ENCODE results near the gene AFAP1.

The AFAP1 gene

GRCh38 chr4:7839856-7840255 is 99.8 kb downstream of the AFAP1 start:
- no peak for DNase-seq

DNA sequence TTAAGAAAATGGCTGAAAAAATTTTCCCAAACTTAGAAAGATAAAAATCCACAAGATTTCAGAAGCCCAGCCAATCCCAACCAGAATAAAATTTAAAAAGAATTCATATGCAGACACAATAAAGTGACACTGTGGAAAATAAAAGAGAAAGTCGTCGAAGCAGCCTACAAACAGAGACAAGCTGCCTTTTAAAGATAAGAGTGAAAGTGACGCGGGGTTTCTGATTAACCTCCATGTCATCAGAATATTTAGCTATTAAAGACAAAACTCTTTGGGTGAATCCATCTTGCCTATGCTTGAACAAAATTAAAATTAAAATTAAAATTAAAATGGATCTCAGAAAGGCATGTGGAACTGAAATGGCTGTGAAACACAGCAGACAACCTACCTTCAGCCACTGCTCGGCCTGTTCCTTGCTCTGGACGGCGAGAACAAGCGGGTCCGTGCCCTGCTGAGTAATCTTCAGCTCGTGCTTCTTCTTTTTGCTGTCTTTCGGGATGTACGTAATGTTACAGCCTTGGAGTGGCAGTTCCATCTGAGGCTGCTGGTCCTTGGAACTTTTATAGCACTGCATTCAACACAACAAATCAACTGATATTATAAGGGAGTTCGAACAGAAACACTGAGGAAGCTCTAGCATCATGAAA is 101.4 kb downstream of the AFAP1 start:
- DNase-seq, result no peak

GRCh38 chr4:7837597-7838135 is 102.0 kb downstream of the AFAP1 start:
- DNase-seq, result no peak

GRCh38 chr4:7831858-7832730 is 107.6 kb downstream of the AFAP1 start:
- DNase-seq, result no peak

- DNase-seq, result no peak
Measured at GRCh38 chr4:7831330-7831729, 108.3 kb downstream of the AFAP1 start.

- DNase-seq, result no peak
Measured at GRCh38 chr4:7830747-7831146, 108.9 kb downstream of the AFAP1 start.

- DNase-seq, result no peak
Measured at GRCh38 chr4:7829652-7830580, 109.7 kb downstream of the AFAP1 start.

DNA sequence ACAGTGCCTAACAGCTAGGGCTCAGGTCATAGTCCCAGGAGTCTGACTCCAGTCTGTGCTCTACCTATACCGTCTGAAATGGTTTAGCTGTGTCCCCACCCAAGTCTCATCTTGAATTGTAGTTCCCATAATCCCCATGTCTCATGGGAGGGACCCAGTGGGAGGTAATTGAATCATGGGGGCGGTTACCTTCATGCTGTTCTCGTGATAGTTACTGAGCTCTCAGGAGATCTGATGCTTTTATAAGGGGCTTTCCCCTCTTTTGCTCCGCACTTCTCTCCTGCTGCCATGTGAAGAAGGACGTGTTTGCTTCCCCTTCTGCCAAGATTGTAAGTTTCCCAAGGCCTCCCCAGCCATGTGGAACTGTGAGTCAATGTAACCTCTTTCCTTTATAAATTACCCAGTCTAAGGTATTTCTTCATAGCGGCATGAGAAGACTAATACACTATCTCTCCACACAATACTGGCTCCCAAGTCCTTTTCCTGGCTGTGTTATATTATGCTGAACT is 110.8 kb downstream of the AFAP1 start:
- DNase-seq, result peak; percentile 24 to 67

- DNase-seq, result peak; percentile 78 to 92
Measured at GRCh38 chr4:7828011-7828720, 111.5 kb downstream of the AFAP1 start.

GRCh38 chr4:7827566-7827965 is 112.1 kb downstream of the AFAP1 start:
- DNase-seq, result no peak

DNA sequence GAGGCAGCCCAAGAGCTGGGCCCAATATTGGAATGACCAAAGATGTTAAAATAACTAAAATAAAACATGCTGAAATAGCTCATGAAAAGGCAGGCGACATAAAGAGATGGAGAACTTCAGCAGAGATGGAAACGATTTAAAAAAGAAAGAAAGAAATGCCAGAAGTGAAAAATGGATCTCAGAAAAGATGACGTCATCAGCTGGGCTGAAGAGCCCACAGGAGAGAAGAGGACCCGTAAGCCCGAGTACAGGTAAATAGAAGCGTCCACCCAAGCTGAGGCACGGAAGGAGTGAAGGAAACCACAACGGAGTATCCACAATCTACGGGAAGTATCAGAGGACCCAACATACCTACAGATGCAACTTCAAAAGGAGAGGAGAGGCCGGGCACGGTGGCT is 112.8 kb downstream of the AFAP1 start:
- DNase-seq, result no peak

DNA sequence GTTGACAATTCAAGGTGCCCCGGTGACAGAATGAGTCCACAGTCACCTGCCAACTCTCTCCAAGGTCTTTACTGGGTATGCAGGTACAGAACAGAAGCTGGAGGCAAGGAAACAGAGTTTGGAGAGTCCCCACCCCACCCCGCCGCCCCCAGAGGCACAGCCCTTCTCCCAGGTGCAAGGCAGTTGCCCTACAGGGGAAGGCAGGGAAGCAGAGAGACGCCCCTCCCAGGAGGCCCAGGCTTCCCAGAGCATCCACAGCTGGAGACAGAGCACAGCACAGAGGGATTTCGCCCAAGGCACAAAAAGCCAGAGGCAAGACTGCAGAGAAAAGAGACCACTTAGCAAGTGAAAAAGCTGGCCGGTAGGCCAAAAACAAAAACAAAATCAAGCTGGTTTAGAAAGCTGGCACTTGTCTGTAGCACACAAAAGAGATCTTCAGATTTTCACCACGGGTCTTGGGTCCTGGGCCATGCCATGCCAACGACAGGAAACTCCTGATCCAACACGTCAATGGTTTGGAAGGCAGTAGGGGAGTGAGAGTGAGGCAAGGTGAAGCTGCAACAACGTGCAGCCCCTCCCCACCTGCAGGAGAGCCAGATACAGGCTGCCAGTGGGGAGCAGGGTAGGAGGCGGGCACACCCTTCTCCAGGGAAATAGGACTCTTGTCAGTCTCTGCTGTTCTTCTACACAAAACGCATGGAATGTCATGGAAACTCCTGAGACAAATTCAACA is 113.3 kb downstream of the AFAP1 start:
- no peak for DNase-seq

DNA sequence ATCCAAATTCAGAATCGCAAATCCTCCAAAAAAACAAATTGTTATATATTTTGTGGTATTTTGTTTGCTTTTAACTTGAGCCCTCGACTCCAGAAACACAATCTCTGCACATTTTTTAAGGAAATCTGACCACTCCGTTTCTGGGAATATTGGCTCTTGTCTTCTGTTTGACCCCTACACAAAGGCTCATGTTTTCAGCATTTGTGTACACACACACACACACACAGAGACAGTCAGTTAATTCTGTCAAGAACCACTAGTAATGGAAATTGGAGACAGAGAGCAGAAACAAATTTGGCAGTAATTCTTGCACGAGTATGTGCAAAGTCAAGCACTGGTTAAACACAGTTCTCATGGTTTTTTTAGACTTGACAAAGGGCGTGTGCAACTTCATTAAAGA is 115.4 kb downstream of the AFAP1 start:
- no peak for DNase-seq

DNA sequence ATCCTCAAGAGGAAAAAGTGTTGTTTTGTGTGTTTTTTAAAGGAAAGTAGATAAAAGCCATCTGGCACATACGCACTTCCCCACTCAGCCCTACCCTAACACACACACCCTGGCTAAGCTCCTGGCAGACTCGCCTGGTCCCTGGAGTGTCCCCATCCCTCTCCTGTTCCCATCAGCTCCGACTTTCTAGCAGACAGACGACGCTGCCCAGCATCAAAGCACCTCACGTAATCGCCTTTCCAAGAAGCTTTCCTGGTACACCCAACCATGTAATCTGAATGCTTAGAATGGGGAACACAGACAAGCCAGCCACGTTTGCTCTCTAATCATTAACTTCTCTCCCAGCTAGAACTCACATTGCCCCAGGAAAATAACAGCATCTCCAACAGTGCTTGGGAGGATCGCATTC is 116.2 kb downstream of the AFAP1 start:
- DNase-seq, result no peak

- DNase-seq, result no peak
Measured at GRCh38 chr4:7822877-7823276, 116.8 kb downstream of the AFAP1 start.

GRCh38 chr4:7822137-7822505 is 117.5 kb downstream of the AFAP1 start:
- DNase-seq, result no peak

DNA sequence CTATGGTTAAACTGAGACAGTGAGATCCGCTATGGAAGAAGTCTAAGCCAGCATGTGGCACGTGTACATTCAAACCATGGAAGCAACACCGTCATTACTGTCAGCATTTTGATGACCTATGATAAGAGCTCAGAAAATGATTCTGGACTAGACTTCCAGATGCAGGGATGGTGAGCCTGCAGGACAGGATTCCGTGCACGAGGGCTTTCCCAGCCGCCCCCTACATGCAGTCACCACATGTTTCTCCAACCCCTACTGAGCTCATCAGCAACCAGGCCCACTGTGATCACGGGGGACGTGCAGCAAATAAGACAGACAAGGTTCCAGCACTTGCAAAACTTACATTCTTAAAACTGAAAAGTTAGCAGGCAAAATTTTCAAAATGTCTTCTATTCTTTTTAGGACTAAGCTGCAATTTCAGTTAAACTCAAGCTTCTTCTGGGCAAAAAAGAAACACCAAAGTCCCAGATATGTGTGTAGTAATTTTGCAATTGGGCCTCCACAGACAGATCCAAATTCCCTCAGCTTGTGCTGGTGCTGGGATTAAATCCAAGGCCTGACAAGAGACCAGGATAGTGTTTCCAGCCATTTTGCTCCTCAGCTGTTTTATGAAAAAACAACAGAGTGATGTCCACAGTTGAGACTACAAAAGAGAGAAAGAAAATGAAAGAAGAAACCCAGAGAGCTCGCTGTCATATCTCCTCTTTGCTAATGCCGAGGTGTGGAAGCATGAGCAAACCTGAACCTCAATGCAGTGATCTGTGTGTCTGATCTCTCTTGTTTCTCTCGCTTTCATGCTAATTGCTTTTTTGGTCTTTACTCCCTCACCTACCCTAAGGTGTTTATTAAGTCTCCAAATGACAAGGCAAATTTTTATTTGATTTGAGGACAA is 118.2 kb downstream of the AFAP1 start:
- DNase-seq, result no peak

GRCh38 chr4:7820031-7820818 is 119.4 kb downstream of the AFAP1 start:
- DNase-seq, result no peak

DNA sequence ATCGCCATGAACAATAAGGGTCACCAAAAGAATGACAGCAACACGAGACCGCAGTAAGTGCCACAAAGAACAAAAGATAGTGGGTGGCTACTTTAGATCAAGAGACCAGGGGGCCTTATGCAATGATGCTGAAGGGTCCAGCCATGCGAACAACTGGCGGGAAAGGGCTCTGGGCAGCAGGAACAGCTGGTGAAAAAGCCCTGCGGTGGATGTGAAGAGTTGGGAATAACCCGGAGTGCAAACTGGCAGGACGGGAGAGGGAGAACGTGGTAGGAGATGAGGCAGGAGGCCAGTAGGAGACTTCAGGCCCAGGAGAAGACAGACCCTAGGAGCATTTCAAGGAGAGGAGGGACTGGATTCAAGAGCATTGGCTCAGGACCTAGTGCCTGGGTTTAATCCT is 120.2 kb downstream of the AFAP1 start:
- no peak for DNase-seq
